ENCODE data around the gene GYS1. TPM values are rescaled to one million over a fixed set of nuclear protein-coding genes. Genes with fewer than 3 reads are reported as not detected.

GYS1 gene
- total and polyA plus RNA-seq, 12 donors: 114 to 245 (median 183) TPM

- intact Hi-C loops (cut with DNase I): no loop called here
- no peaks in the 10 kb centered on the region for H3K9me3 ChIP-seq
- DNase-seq (no peak), ATAC-seq (peak in 4 of 8 donors; percentile 27 to 61 (median 36))
- no peak for TF ChIP-seq CTCF (IDR thresholded peaks at IDR 0.05)
- no peaks in the 10 kb centered on the region for H3K4me1 ChIP-seq
- H3K36me3 ChIP-seq: peaks cover 0 to 99% (median 50%) of the 10 kb centered on the region in 9 donors
- 82 to 86% methylated on average over 18 of the region's 18 CpGs for WGBS, 2 donors
- no peak overlapping the region for H3K4me3 ChIP-seq
- H3K27ac ChIP-seq: no peak overlapping the region
- H3K27me3 ChIP-seq: no peaks in the 10 kb centered on the region
Observed at GRCh38 chr19:48918801-48919247, 74.3 kb downstream of the GYS1 start.

Small RNAs within 50 kb of the gene (microRNA-seq; reads per million reads assigned to microRNA genes)
- gene MIR6798: 0 to 1.0 reads per million in 2 donors

Other genes starting within 250 kb of the GYS1 start
- under 1 TPM in 9 of 10 donors, not detected in 1; 0.12 to 0.95 (median 0.68) TPM for gene IZUMO1, start 246.4 kb downstream of the GYS1 start, total RNA-seq
- gene IZUMO1, start 246.4 kb downstream of the GYS1 start, polyA plus RNA-seq: 1 to 10 TPM in 1 of 2 donors, under 1 TPM in 1; 0.39 to 1.3 TPM
- gene FUT1, start 240.7 kb downstream of the GYS1 start, total RNA-seq: 1 to 10 TPM; 1.8 to 5.7 (median 2.7) TPM
- gene FUT1, start 240.7 kb downstream of the GYS1 start, polyA plus RNA-seq: 1 to 10 TPM; 2.2 to 5.4 TPM
- not detected for gene FGF21, start 237.8 kb downstream of the GYS1 start, total RNA-seq
- gene FGF21, start 237.8 kb downstream of the GYS1 start, polyA plus RNA-seq: not detected
- gene BCAT2, start 182.3 kb downstream of the GYS1 start, total RNA-seq: 10 to 100 TPM; 49.9 to 77.8 (median 65.2) TPM
- gene BCAT2, start 182.3 kb downstream of the GYS1 start, polyA plus RNA-seq: 10 to 100 TPM; 43.7 to 96.7 TPM
- 1 to 10 TPM; 1.1 to 5.3 (median 3.1) TPM for gene HSD17B14, start 156.8 kb downstream of the GYS1 start, total RNA-seq
- gene HSD17B14, start 156.8 kb downstream of the GYS1 start, polyA plus RNA-seq: 1 to 10 TPM; 2.4 to 2.7 TPM
- gene PLEKHA4, start 124.7 kb downstream of the GYS1 start, total RNA-seq: 10 to 100 TPM; 18.5 to 70.6 (median 25.1) TPM
- gene PLEKHA4, start 124.7 kb downstream of the GYS1 start, polyA plus RNA-seq: 10 to 100 TPM; 29.3 to 29.5 TPM
- 100 to 1,000 TPM in 1 of 10 donors, 10 to 100 TPM in 9; 55.4 to 123 (median 73.7) TPM for gene PPP1R15A, start 120.9 kb downstream of the GYS1 start, total RNA-seq
- gene PPP1R15A, start 120.9 kb downstream of the GYS1 start, polyA plus RNA-seq: 100 to 1,000 TPM in 1 of 2 donors, 10 to 100 TPM in 1; 59.6 to 192 TPM
- gene TULP2, start 94.6 kb downstream of the GYS1 start, total RNA-seq: under 1 TPM in 5 of 10 donors, not detected in 5; 0.15 to 0.69 (median 0.49) TPM
- gene TULP2, start 94.6 kb downstream of the GYS1 start, polyA plus RNA-seq: under 1 TPM in 1 of 2 donors, not detected in 1; 0.22 TPM
- gene NUCB1, start 93.0 kb downstream of the GYS1 start, total RNA-seq: 100 to 1,000 TPM; 227 to 452 (median 311) TPM
- gene NUCB1, start 93.0 kb downstream of the GYS1 start, polyA plus RNA-seq: 100 to 1,000 TPM; 170 to 294 TPM
- under 1 TPM in 1 of 10 donors, not detected in 9; 0.51 TPM for gene DHDH, start 59.6 kb downstream of the GYS1 start, total RNA-seq
- gene DHDH, start 59.6 kb downstream of the GYS1 start, polyA plus RNA-seq: under 1 TPM in 1 of 2 donors, not detected in 1; 0.17 TPM
- gene BAX, start 38.4 kb downstream of the GYS1 start, total RNA-seq: 10 to 100 TPM; 11.5 to 41.5 (median 19.5) TPM
- 10 to 100 TPM; 17.6 to 37.4 TPM for gene BAX, start 38.4 kb downstream of the GYS1 start, polyA plus RNA-seq
- gene FTL, start 28.0 kb downstream of the GYS1 start, total RNA-seq: 1,000 to 10,000 TPM in 2 of 10 donors, 100 to 1,000 TPM in 8; 450 to 3,518 (median 637) TPM
- gene FTL, start 28.0 kb downstream of the GYS1 start, polyA plus RNA-seq: 1,000 to 10,000 TPM; 1,046 to 1,578 TPM
- 10 to 100 TPM; 40.1 to 60.4 (median 49.3) TPM for gene RUVBL2, start 578 bp upstream of the GYS1 start, total RNA-seq
- gene RUVBL2, start 578 bp upstream of the GYS1 start, polyA plus RNA-seq: 100 to 1,000 TPM in 1 of 2 donors, 10 to 100 TPM in 1; 60.1 to 108 TPM
- not detected for gene LHB, start 23.8 kb upstream of the GYS1 start, total RNA-seq
- not detected for gene LHB, start 23.8 kb upstream of the GYS1 start, polyA plus RNA-seq
- gene CGB3, start 31.0 kb upstream of the GYS1 start, total RNA-seq: not detected
- not detected for gene CGB3, start 31.0 kb upstream of the GYS1 start, polyA plus RNA-seq
- gene CGB2, start 38.6 kb upstream of the GYS1 start, total RNA-seq: not detected
- gene CGB2, start 38.6 kb upstream of the GYS1 start, polyA plus RNA-seq: not detected
- not detected for gene CGB1, start 43.6 kb upstream of the GYS1 start, total RNA-seq
- gene CGB1, start 43.6 kb upstream of the GYS1 start, polyA plus RNA-seq: not detected
- gene CGB5, start 50.5 kb upstream of the GYS1 start, total RNA-seq: not detected
- gene CGB5, start 50.5 kb upstream of the GYS1 start, polyA plus RNA-seq: not detected
- not detected for gene CGB8, start 55.8 kb upstream of the GYS1 start, total RNA-seq
- gene CGB8, start 55.8 kb upstream of the GYS1 start, polyA plus RNA-seq: not detected
- gene CGB7, start 64.4 kb upstream of the GYS1 start, total RNA-seq: not detected
- under 1 TPM; 0.14 to 0.37 TPM for gene CGB7, start 64.4 kb upstream of the GYS1 start, polyA plus RNA-seq
- 1 to 10 TPM in 1 of 10 donors, under 1 TPM in 2, not detected in 7; 0.28 to 1.1 (median 0.71) TPM for gene NTF4, start 71.5 kb upstream of the GYS1 start, total RNA-seq
- gene NTF4, start 71.5 kb upstream of the GYS1 start, polyA plus RNA-seq: 1 to 10 TPM in 1 of 2 donors, under 1 TPM in 1; 0.06 to 1.6 TPM
- gene KCNA7, start 79.4 kb upstream of the GYS1 start, total RNA-seq: 1 to 10 TPM in 2 of 10 donors, under 1 TPM in 7, not detected in 1; 0.11 to 4.8 (median 0.26) TPM
- gene KCNA7, start 79.4 kb upstream of the GYS1 start, polyA plus RNA-seq: 1 to 10 TPM in 1 of 2 donors, under 1 TPM in 1; 0.04 to 1.5 TPM
- gene SNRNP70, start 92.1 kb upstream of the GYS1 start, total RNA-seq: 100 to 1,000 TPM in 3 of 10 donors, 10 to 100 TPM in 7; 75.2 to 157 (median 88.4) TPM
- gene SNRNP70, start 92.1 kb upstream of the GYS1 start, polyA plus RNA-seq: 100 to 1,000 TPM; 114 to 330 TPM
- 10 to 100 TPM; 17.6 to 26.7 (median 23.0) TPM for gene LIN7B, start 121.1 kb upstream of the GYS1 start, total RNA-seq
- 10 to 100 TPM; 25.9 to 38.5 TPM for gene LIN7B, start 121.1 kb upstream of the GYS1 start, polyA plus RNA-seq
- gene C19orf73, start 125.8 kb upstream of the GYS1 start, total RNA-seq: 1 to 10 TPM in 5 of 10 donors, under 1 TPM in 5; 0.64 to 2.3 (median 1.0) TPM
- gene C19orf73, start 125.8 kb upstream of the GYS1 start, polyA plus RNA-seq: 1 to 10 TPM; 1.9 to 5.4 TPM
- 1 to 10 TPM; 3.6 to 7.0 (median 5.8) TPM for gene PPFIA3, start 126.2 kb upstream of the GYS1 start, total RNA-seq
- 10 to 100 TPM; 15.4 to 16.7 TPM for gene PPFIA3, start 126.2 kb upstream of the GYS1 start, polyA plus RNA-seq
- gene HRC, start 162.1 kb upstream of the GYS1 start, total RNA-seq: 1,000 to 10,000 TPM in 6 of 10 donors, 100 to 1,000 TPM in 4; 901 to 1,557 (median 1,052) TPM
- 100 to 1,000 TPM; 331 to 710 TPM for gene HRC, start 162.1 kb upstream of the GYS1 start, polyA plus RNA-seq
- 10 to 100 TPM; 21.7 to 38.5 (median 33.0) TPM for gene TRPM4, start 164.5 kb upstream of the GYS1 start, total RNA-seq
- 100 to 1,000 TPM in 1 of 2 donors, 10 to 100 TPM in 1; 20.4 to 100 TPM for gene TRPM4, start 164.5 kb upstream of the GYS1 start, polyA plus RNA-seq